ENCODE results near the gene KCNMA1. TPM values are rescaled to one million over a fixed set of nuclear protein-coding genes. Genes with fewer than 3 reads are reported as not detected.
"Not testable (repeated sequence)": the region's sequence is repeated elsewhere in the genome, so short reads cannot be mapped to it uniquely, and the experiment has no call there.

Gene KCNMA1
- total RNA-seq, 2 donors from 2014 or later, result 29.1 to 37.9 TPM

GRCh38 chr10:77592510-77592909 is 45.1 kb downstream of the KCNMA1 start:
- Histone ChIP-seq H3K36me3 (no peaks in the 10 kb centered on the region), H3K9me3 (no peaks in the 10 kb centered on the region), H3K27me3 (replicated peaks; ENCODE audit: insufficient read depth) (no peaks in the 10 kb centered on the region), H3K27ac (no peak overlapping the region), H3K4me1 (replicated peaks) (no peaks in the 10 kb centered on the region), H3K4me3 (no peak overlapping the region)
- DNase-seq (ENCODE audit: low spot score), result no peak
- intact Hi-C loops (cut with DNase I), result loop anchor here (5.0 kb wide), 1 partner anchor 45 kb away; the partner anchor contains the start of gene KCNMA1
- TF ChIP-seq POLR2A (IDR thresholded peaks at IDR 0.05) (no peak), CTCF (IDR thresholded peaks at IDR 0.05) (no peak), POLR2AphosphoS5 (IDR thresholded peaks at IDR 0.05) (no peak)
- WGBS, result 82% methylated on average over 4 of the region's 4 CpGs

GRCh38 chr10:77591238-77591880 is 46.2 kb downstream of the KCNMA1 start:
- TF ChIP-seq POLR2A (IDR thresholded peaks at IDR 0.05) (no peak), POLR2AphosphoS5 (IDR thresholded peaks at IDR 0.05) (no peak), CTCF (IDR thresholded peaks at IDR 0.05) (no peak)
- Histone ChIP-seq H3K9me3 (no peaks in the 10 kb centered on the region), H3K27me3 (replicated peaks; ENCODE audit: insufficient read depth) (no peaks in the 10 kb centered on the region), H3K4me1 (replicated peaks) (no peaks in the 10 kb centered on the region), H3K4me3 (no peak overlapping the region), H3K27ac (no peak overlapping the region), H3K36me3 (no peaks in the 10 kb centered on the region)
- DNase-seq (ENCODE audit: low spot score), result no peak
- intact Hi-C loops (cut with DNase I), result loop anchor here (5.0 kb wide), 1 partner anchor 46 kb away; the partner anchor contains the start of gene KCNMA1
- 77% methylated on average over 3 of the region's 3 CpGs for WGBS

- TF ChIP-seq POLR2AphosphoS5 (IDR thresholded peaks at IDR 0.05), result no peak
- TF ChIP-seq CTCF (IDR thresholded peaks at IDR 0.05), result no peak
- TF ChIP-seq POLR2A (IDR thresholded peaks at IDR 0.05), result no peak
- 91% methylated on average over 32 of the region's 32 CpGs for WGBS
- Histone ChIP-seq H3K4me3 (no peak overlapping the region), H3K4me1 (replicated peaks) (no peaks in the 10 kb centered on the region), H3K27me3 (replicated peaks; ENCODE audit: insufficient read depth) (no peaks in the 10 kb centered on the region), H3K9me3 (no peaks in the 10 kb centered on the region), H3K36me3 (no peaks in the 10 kb centered on the region), H3K27ac (no peak overlapping the region)
- no peak for DNase-seq (ENCODE audit: low spot score)
- intact Hi-C loops (cut with DNase I), result loop anchor here (5.0 kb wide), 1 partner anchor 47 kb away; the partner anchor contains the start of gene KCNMA1
These were observed 47.0 kb downstream of the KCNMA1 start for GRCh38 chr10:77590344-77591237.

- H3K36me3 ChIP-seq; H3K4me3 ChIP-seq; DNase-seq (ENCODE audit: low spot score); H3K27ac ChIP-seq; H3K4me1 ChIP-seq (replicated peaks); H3K27me3 ChIP-seq (replicated peaks; ENCODE audit: insufficient read depth); H3K9me3 ChIP-seq: not testable (repeated sequence)
- 92% methylated on average over 8 of the region's 8 CpGs for WGBS
- intact Hi-C loops (cut with DNase I), result loop anchor here (2.0 to 5.0 kb wide), 2 partner anchors 48 to 197 kb away; partner anchors contain the start of gene KCNMA1
These were observed 47.9 kb downstream of the KCNMA1 start for GRCh38 chr10:77589703-77590102.

GRCh38 chr10:77588886-77589285 is 48.7 kb downstream of the KCNMA1 start:
- intact Hi-C loops (cut with DNase I), result loop anchor here (2.0 kb wide), 1 partner anchor 196 kb away; no protein-coding TSS in a partner anchor
- TF ChIP-seq POLR2A (IDR thresholded peaks at IDR 0.05), result no peak
- TF ChIP-seq CTCF (IDR thresholded peaks at IDR 0.05), result no peak
- TF ChIP-seq POLR2AphosphoS5 (IDR thresholded peaks at IDR 0.05), result no peak
- no peak for DNase-seq (ENCODE audit: low spot score)
- no peaks in the 10 kb centered on the region for H3K4me1 ChIP-seq (replicated peaks)
- H3K36me3 ChIP-seq, result no peaks in the 10 kb centered on the region
- H3K9me3 ChIP-seq, result no peaks in the 10 kb centered on the region
- no peak overlapping the region for H3K4me3 ChIP-seq
- H3K27me3 ChIP-seq (replicated peaks; ENCODE audit: insufficient read depth), result no peaks in the 10 kb centered on the region
- WGBS, result 91% methylated on average over 7 of the region's 7 CpGs
- no peak overlapping the region for H3K27ac ChIP-seq
